ENCODE measurements around the gene HPN. TPM values are rescaled to one million over a fixed set of nuclear protein-coding genes. Genes with fewer than 3 reads are reported as not detected.
"Not testable (repeated sequence)": the region's sequence is repeated elsewhere in the genome, so short reads cannot be mapped to it uniquely, and the experiment has no call there.

HPN gene
- total and polyA plus RNA-seq, 2 donors (not counting 3 experiments of a cell fraction or from before 2014, with no cell fraction given), result 0.10 TPM; not detected in 1

DNA sequence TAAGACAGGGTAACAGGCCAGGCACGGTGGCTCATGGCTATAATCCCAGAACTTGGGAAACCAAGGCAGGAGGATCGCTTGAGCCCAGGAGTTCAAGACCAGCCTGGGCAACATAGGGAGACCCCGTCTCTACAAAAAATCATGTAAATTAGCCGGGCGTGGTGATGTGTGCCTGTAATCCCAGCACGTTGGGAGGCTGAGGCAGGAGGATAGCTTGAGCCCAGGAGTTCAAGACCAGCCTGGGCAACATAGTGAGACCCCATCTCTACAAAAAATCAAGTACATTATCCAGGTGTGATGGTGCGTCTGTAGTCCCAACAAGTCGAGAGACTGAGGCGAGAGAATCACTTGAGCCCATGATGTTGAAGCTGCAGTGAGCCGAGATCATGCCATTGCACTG, 62.1 kb downstream of the HPN start:
- H4K20me1 ChIP-seq (replicated peaks; ENCODE audit: control insufficient read depth, extremely low read depth, insufficient read depth, low read length); BruUV-seq (replicated peaks); H3K27ac ChIP-seq (ENCODE audit: insufficient read depth, low read depth, low read length); dilution Hi-C loops (cut with MboI; ENCODE audit: extremely low pct_ligation_motif_present, low sequenced_read_pairs); H3K9ac ChIP-seq (replicated peaks; ENCODE audit: extremely low read depth, insufficient read depth, low read length); H3K4me2 ChIP-seq (ENCODE audit: insufficient read depth, low read length); H3K4me1 ChIP-seq (ENCODE audit: control insufficient read depth, extremely low read depth, insufficient read depth, low read length); H2AFZ ChIP-seq (ENCODE audit: low read depth, low read length); FAIRE-seq; H3K9me1 ChIP-seq (replicated peaks; ENCODE audit: control insufficient read depth, extremely low read depth, insufficient read depth, low read length); H3K9me3 ChIP-seq (replicated peaks; ENCODE audit: control insufficient read depth, insufficient read depth, low read length); DNase-seq (ENCODE audit: low read depth, low spot score); H3K79me2 ChIP-seq (ENCODE audit: control insufficient read depth, insufficient read depth, low read length); H3K27me3 ChIP-seq (ENCODE audit: control insufficient read depth in 2 of 2, insufficient read depth in 2 of 2, low read length in 2 of 2); intact Hi-C loops (cut with micrococcal nuclease); CTCF ChIA-PET; H3K4me3 ChIP-seq (replicated peaks in 1 of 3; ENCODE audit: insufficient read depth in 1 of 3, low read depth in 1 of 3, low read length in 3 of 3); H3K36me3 ChIP-seq (ENCODE audit: control insufficient read depth in 2 of 2, extremely low read depth in 1 of 2, insufficient read depth in 2 of 2, low read length in 2 of 2): not testable (repeated sequence)
- POLR2A ChIA-PET, result interaction anchor here (0.6 kb wide), 1 partner anchor 47 kb away, joined by 3 read pairs; no protein-coding TSS in a partner anchor

DNA sequence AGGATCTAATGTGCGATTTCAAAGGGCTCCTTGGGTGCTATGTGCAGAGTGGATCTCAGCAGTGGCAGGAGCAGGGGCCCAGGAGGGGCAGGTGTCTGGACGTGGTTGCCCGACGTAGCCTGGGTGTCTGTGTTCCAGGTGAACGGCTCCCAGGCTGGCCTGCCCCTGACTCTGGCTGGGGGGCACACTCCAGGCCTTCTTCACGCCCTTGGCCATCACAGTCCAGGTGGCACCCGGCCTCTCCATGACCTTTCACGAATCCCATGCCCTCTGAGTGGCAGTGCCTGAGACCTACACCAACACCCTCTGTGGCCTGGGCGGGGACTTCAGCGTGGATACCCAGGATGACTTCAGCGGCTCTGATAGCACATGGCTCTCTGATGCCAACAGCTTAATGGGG, 62.8 kb downstream of the HPN start:
- BruUV-seq (replicated peaks), result no TSS peak
- Histone ChIP-seq H3K4me2 (ENCODE audit: insufficient read depth, low read length) (no peak overlapping the region), H3K9me3 (replicated peaks; ENCODE audit: control insufficient read depth, insufficient read depth, low read length) (no peaks in the 10 kb centered on the region), H3K27me3 (ENCODE audit: control insufficient read depth in 2 of 2, insufficient read depth in 2 of 2, low read length in 2 of 2) (no peaks in the 10 kb centered on the region), H3K79me2 (ENCODE audit: control insufficient read depth, insufficient read depth, low read length) (no peaks in the 10 kb centered on the region), H3K27ac (ENCODE audit: insufficient read depth, low read depth, low read length) (no peak overlapping the region), H3K4me1 (ENCODE audit: control insufficient read depth, extremely low read depth, insufficient read depth, low read length) (no peaks in the 10 kb centered on the region), H4K20me1 (replicated peaks; ENCODE audit: control insufficient read depth, extremely low read depth, insufficient read depth, low read length) (no peaks in the 10 kb centered on the region), H2AFZ (ENCODE audit: low read depth, low read length) (no peak overlapping the region), H3K36me3 (ENCODE audit: control insufficient read depth in 2 of 2, extremely low read depth in 1 of 2, insufficient read depth in 2 of 2, low read length in 2 of 2) (no peaks in the 10 kb centered on the region), H3K9me1 (replicated peaks; ENCODE audit: control insufficient read depth, extremely low read depth, insufficient read depth, low read length) (no peaks in the 10 kb centered on the region), H3K9ac (replicated peaks; ENCODE audit: extremely low read depth, insufficient read depth, low read length) (no peak overlapping the region), H3K4me3 (replicated peaks in 1 of 3; ENCODE audit: insufficient read depth in 1 of 3, low read depth in 1 of 3, low read length in 3 of 3) (no peak overlapping the region)
- TF ChIP-seq POLR2AphosphoS5 (IDR thresholded peaks at IDR 0.05; ENCODE audit: insufficient read depth, low read depth, low read length) (no peak), EZH2 (IDR thresholded peaks at IDR 0.05; ENCODE audit: borderline replicate concordance, low read depth, low read length, severe bottlenecking) (no peak), GATA2 (IDR thresholded peaks at IDR 0.05; ENCODE audit: insufficient read depth, insufficient read length, low read depth, low read length) (no peak), FOS (IDR thresholded peaks at IDR 0.05; ENCODE audit: borderline replicate concordance, insufficient read depth, low read length) (no peak), JUN (IDR thresholded peaks at IDR 0.05; ENCODE audit: borderline replicate concordance, insufficient read depth, insufficient read length, low read depth) (no peak), MYC (IDR thresholded peaks at IDR 0.05; ENCODE audit: low read depth, low read length) (no peak), POLR2A (IDR thresholded peaks at IDR 0.05; ENCODE audit: low read depth, low read length) (no peak)
- TF ChIP-seq, protein P1, sequence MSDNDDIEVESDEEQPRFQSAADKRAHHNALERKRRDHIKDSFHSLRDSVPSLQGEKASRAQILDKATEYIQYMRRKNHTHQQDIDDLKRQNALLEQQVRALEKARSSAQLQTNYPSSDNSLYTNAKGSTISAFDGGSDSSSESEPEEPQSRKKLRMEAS (IDR thresholded peaks at IDR 0.05; ENCODE audit: insufficient read depth, insufficient read length), result no peak
- TF ChIP-seq, protein P2, sequence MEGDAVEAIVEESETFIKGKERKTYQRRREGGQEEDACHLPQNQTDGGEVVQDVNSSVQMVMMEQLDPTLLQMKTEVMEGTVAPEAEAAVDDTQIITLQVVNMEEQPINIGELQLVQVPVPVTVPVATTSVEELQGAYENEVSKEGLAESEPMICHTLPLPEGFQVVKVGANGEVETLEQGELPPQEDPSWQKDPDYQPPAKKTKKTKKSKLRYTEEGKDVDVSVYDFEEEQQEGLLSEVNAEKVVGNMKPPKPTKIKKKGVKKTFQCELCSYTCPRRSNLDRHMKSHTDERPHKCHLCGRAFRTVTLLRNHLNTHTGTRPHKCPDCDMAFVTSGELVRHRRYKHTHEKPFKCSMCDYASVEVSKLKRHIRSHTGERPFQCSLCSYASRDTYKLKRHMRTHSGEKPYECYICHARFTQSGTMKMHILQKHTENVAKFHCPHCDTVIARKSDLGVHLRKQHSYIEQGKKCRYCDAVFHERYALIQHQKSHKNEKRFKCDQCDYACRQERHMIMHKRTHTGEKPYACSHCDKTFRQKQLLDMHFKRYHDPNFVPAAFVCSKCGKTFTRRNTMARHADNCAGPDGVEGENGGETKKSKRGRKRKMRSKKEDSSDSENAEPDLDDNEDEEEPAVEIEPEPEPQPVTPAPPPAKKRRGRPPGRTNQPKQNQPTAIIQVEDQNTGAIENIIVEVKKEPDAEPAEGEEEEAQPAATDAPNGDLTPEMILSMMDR (IDR thresholded peaks at IDR 0.05; ENCODE audit: extremely low read depth in 1 of 2, insufficient read depth in 1 of 2, low read depth in 1 of 2, low read length in 2 of 2), result no peak
- FAIRE-seq (no peak), DNase-seq (ENCODE audit: low read depth, low spot score) (no peak)
- dilution Hi-C loops (cut with MboI; ENCODE audit: extremely low pct_ligation_motif_present, low sequenced_read_pairs), result no loop called here
- ChIA-PET CTCF (no interaction called here), POLR2A (interaction anchor here (0.6 kb wide), 1 partner anchor 47 kb away, joined by 3 read pairs; no protein-coding TSS in a partner anchor)
- intact Hi-C loops (cut with micrococcal nuclease), result no loop called here
